H1 (cell line): Measurements from ENCODE around the gene RFT1. TPM values are rescaled to one million over a fixed set of nuclear protein-coding genes. Genes with fewer than 3 reads are reported as not detected.
A peak's percentile ranks its signal among the peaks of the same experiment; 100 is the strongest.

ENCODE experiments used
- CTCF ChIA-PET: fragments of 300-600 bp; sonication (Branson Sonifier 250); formaldehyde crosslinking; loops from one replicate; lab custom pipeline; 2021; ENCODE audit not compliant: partially characterized antibody; lab: Charles Lee
- POLR2A ChIA-PET: fragments of 300-600 bp; sonication (Branson Sonifier 250); formaldehyde crosslinking; loops from one replicate; lab custom pipeline; 2021; ENCODE audit warnings: inconsistent platforms; ENCODE audit not compliant: partially characterized antibody; lab: Charles Lee
- DNase-seq, 2 experiments: peaks; one replicate each; pipeline versions ENCODE4 v3.0.0 to v3.0.0-alpha.2; 2010 to 2022; ENCODE audit warnings: low spot score in 2 of 2, low read depth in 1 of 2, mixed read lengths in 1 of 2
- FAIRE-seq: peaks from 2 replicates; lab custom pipeline; 2011; peaks lifted over from hg19 to GRCh38; lab: Jason Lieb, UNC
- H2AFZ ChIP-seq: 2 replicates; pipeline ENCODE4 v1.8.1; 2012; ENCODE audit warnings: low read length, inconsistent platforms
- H2AK5ac ChIP-seq: 2 replicates; pipeline ENCODE4 v1.6.1; 2013; ENCODE audit warnings: low read depth, low read length
- H2BK120ac ChIP-seq: replicated peaks from 2 replicates; pipeline ENCODE3; 2013; ENCODE audit warnings: low read depth, low read length, inconsistent platforms
- H2BK12ac ChIP-seq: 2 replicates; pipeline ENCODE4 v1.6.1; 2013; ENCODE audit warnings: low read depth, low read length
- H2BK15ac ChIP-seq: 2 replicates; pipeline ENCODE4 v1.6.1; 2013; ENCODE audit warnings: low read length
- H2BK20ac ChIP-seq: 2 replicates; pipeline ENCODE4 v1.6.1; 2013; ENCODE audit warnings: low read length
- H2BK5ac ChIP-seq: 2 replicates; pipeline ENCODE4 v1.6.1; 2013; ENCODE audit warnings: low read depth, low read length
- H3K14ac ChIP-seq: 2 replicates; pipeline ENCODE4 v1.6.1; 2013; ENCODE audit warnings: inconsistent platforms; ENCODE audit not compliant: insufficient read length
- H3K18ac ChIP-seq: 2 replicates; pipeline ENCODE4 v1.6.1; 2013; ENCODE audit warnings: low read length; ENCODE audit errors: extremely low read depth
- H3K23ac ChIP-seq: 2 replicates; pipeline ENCODE4 v1.6.1; 2013; ENCODE audit warnings: inconsistent platforms; ENCODE audit not compliant: insufficient read length
- H3K23me2 ChIP-seq: 2 replicates; pipeline ENCODE4 v1.6.1; 2013; ENCODE audit warnings: low read depth, low read length
- H3K27ac ChIP-seq: 2 replicates; pipeline ENCODE4 v1.6.1; 2011; ENCODE audit warnings: low read depth, low read length, inconsistent platforms
- H3K27me3 ChIP-seq, 4 experiments: replicated peaks in 1 of 4; 1 replicate in 1 of 4; 2 replicates in 3 of 4; pipeline versions ENCODE4 v1.6.1 to v1.8.1; 2011 to 2013; ENCODE audit warnings: low read length in 3 of 4, mild to moderate bottlenecking in 3 of 4, inconsistent platforms in 2 of 4, mixed read lengths in 2 of 4, moderate library complexity in 1 of 4; ENCODE audit not compliant: control insufficient read depth in 3 of 4, insufficient read depth in 3 of 4; ENCODE audit errors: extremely low read depth in 1 of 4
- H3K36me3 ChIP-seq, 4 experiments: 2 replicates each; pipeline versions ENCODE4 v1.6.1 to v1.8.1; 2011 to 2013; ENCODE audit warnings: mild to moderate bottlenecking in 4 of 4, low read length in 3 of 4, moderate library complexity in 2 of 4, control low read depth in 1 of 4, inconsistent platforms in 1 of 4; ENCODE audit not compliant: insufficient read depth in 4 of 4, control insufficient read depth in 2 of 4
- H3K4ac ChIP-seq: replicated peaks from 2 replicates; pipeline ENCODE3; 2013; ENCODE audit warnings: low read length, low read depth, mixed read lengths, inconsistent platforms; ENCODE audit not compliant: insufficient read length
- H3K4me1 ChIP-seq, 4 experiments: replicated peaks in 1 of 4; 1 replicate in 1 of 4; 2 replicates in 3 of 4; pipeline versions ENCODE4 v1.6.1 to v1.8.1; 2011 to 2013; ENCODE audit warnings: low read length in 3 of 4, inconsistent platforms in 2 of 4, mixed read lengths in 1 of 4; ENCODE audit not compliant: insufficient read depth in 4 of 4, control insufficient read depth in 3 of 4
- H3K4me2 ChIP-seq, 2 experiments: 2 replicates each; pipeline versions ENCODE4 v1.6.1 to v1.8.1; 2011 to 2013; ENCODE audit warnings: low read depth in 2 of 2, low read length in 2 of 2, control low read depth in 1 of 2, inconsistent platforms in 1 of 2, mild to moderate bottlenecking in 1 of 2; ENCODE audit not compliant: insufficient read depth in 1 of 2
- H3K4me3 ChIP-seq, 4 experiments: fragments of 200-600, 300-600 bp in 1 of 4; sonication (generic), shearing (Covaris generic), sonication (Bioruptor Twin) in 1 of 4; 2 replicates each; pipeline versions ENCODE4 v1.5.1 to v1.8.1; 2011 to 2016; ENCODE audit warnings: low read length in 4 of 4, low read depth in 3 of 4, control low read depth in 2 of 4, inconsistent platforms in 2 of 4, mild to moderate bottlenecking in 2 of 4, mixed read lengths in 1 of 4, moderate library complexity in 1 of 4; ENCODE audit not compliant: insufficient read depth in 2 of 4; ENCODE audit errors: extremely low read depth in 1 of 4
- H3K56ac ChIP-seq: replicated peaks from 2 replicates; pipeline ENCODE3; 2013; ENCODE audit warnings: low read depth, mild to moderate bottlenecking, mixed read lengths, low read length, inconsistent platforms; ENCODE audit not compliant: insufficient read length
- H3K79me1 ChIP-seq: 2 replicates; pipeline ENCODE4 v1.6.1; 2013; ENCODE audit warnings: low read depth, low read length, control low read depth
- H3K79me2 ChIP-seq, 2 experiments: 2 replicates each; pipeline versions ENCODE4 v1.6.1 to v1.8.1; 2012 to 2013; ENCODE audit warnings: low read length in 2 of 2, mild to moderate bottlenecking in 2 of 2, inconsistent platforms in 1 of 2; ENCODE audit not compliant: insufficient read depth in 2 of 2, control insufficient read depth in 1 of 2
- H3K9ac ChIP-seq, 4 experiments: replicated peaks in 1 of 4; 1 replicate in 1 of 4; 2 replicates in 3 of 4; pipeline versions ENCODE4 v1.6.1 to v1.8.1; 2011 to 2013; ENCODE audit warnings: low read depth in 3 of 4, low read length in 3 of 4, control low read depth in 2 of 4, mild to moderate bottlenecking in 2 of 4, moderate library complexity in 2 of 4, inconsistent platforms in 1 of 4; ENCODE audit errors: extremely low read depth in 1 of 4
- H3K9me3 ChIP-seq, 2 experiments: 2 replicates each; pipeline versions ENCODE4 v1.6.1 to v1.8.1; 2012 to 2013; ENCODE audit warnings: mild to moderate bottlenecking in 2 of 2, moderate library complexity in 2 of 2, control low read depth in 1 of 2, inconsistent platforms in 1 of 2, low read depth in 1 of 2, low read length in 1 of 2, mixed read lengths in 1 of 2; ENCODE audit not compliant: insufficient read depth in 2 of 2
- H4K20me1 ChIP-seq, 2 experiments: replicated peaks in 1 of 2; 2 replicates each; pipeline versions ENCODE3 to v1.8.1; 2011 to 2013; ENCODE audit warnings: inconsistent platforms in 2 of 2, low read length in 2 of 2, mild to moderate bottlenecking in 1 of 2; ENCODE audit not compliant: insufficient read depth in 2 of 2, control insufficient read depth in 1 of 2
- H4K5ac ChIP-seq: 2 replicates; pipeline ENCODE4 v1.6.1; 2013; ENCODE audit warnings: low read length, low read depth, mixed read lengths, inconsistent platforms; ENCODE audit not compliant: insufficient read length
- H4K8ac ChIP-seq: 2 replicates; pipeline ENCODE4 v1.8.0; 2013; ENCODE audit warnings: mild to moderate bottlenecking, moderate library complexity, low read length, inconsistent platforms; ENCODE audit not compliant: insufficient read depth; ENCODE audit errors: extremely low read depth
- H4K91ac ChIP-seq: replicated peaks from 2 replicates; pipeline ENCODE3; 2013; ENCODE audit warnings: low read length, mixed read lengths, inconsistent platforms; ENCODE audit not compliant: insufficient read length
- BACH1 ChIP-seq: IDR thresholded peaks from 2 replicates; pipeline ENCODE4 v1.6.1; 2012; ENCODE audit warnings: low read length, improper control_type of control experiment
- EGR1 ChIP-seq: IDR thresholded peaks from 2 replicates; pipeline ENCODE4 v1.6.1; 2011; ENCODE audit warnings: low read depth, low read length, borderline replicate concordance
- GABPA ChIP-seq: IDR thresholded peaks from 2 replicates; pipeline ENCODE4 v1.6.1; 2011; ENCODE audit warnings: mild to moderate bottlenecking, low read length, moderate library complexity, borderline replicate concordance; ENCODE audit not compliant: insufficient read depth
- HDAC2 ChIP-seq, 2 experiments: fragments of 300-600 bp in 1 of 2; sonication (generic) in 1 of 2; IDR thresholded peaks; 2 replicates each; pipeline ENCODE4 v1.6.1; 2011 to 2012; ENCODE audit warnings: low read depth in 2 of 2, low read length in 2 of 2, mild to moderate bottlenecking in 2 of 2, moderate library complexity in 2 of 2, borderline replicate concordance in 1 of 2, inconsistent platforms in 1 of 2
- KDM1A ChIP-seq: fragments of 200-600, 300-600 bp; sonication (generic); IDR thresholded peaks from 2 replicates; pipeline ENCODE4 v1.7.1; 2016; ENCODE audit warnings: mild to moderate bottlenecking, low read length, borderline replicate concordance
- KDM4A ChIP-seq: IDR thresholded peaks from one replicate; pipeline ENCODE4 v1.7.1; 2012; ENCODE audit warnings: low read depth, mild to moderate bottlenecking, moderate library complexity, low read length, inconsistent platforms; ENCODE audit not compliant: severe bottlenecking
- KDM5A ChIP-seq: fragments of 200-600 bp; IDR thresholded peaks from 2 replicates; pipeline ENCODE4 v1.7.1; 2012; ENCODE audit warnings: mild to moderate bottlenecking, low read length, inconsistent platforms, mixed read lengths
- MAX ChIP-seq: IDR thresholded peaks from 2 replicates; pipeline ENCODE4 v1.6.1; 2012; ENCODE audit warnings: inconsistent platforms
- NRF1 ChIP-seq: IDR thresholded peaks from 2 replicates; pipeline ENCODE4 v1.6.1; 2011; ENCODE audit warnings: mild to moderate bottlenecking, low read depth, low read length, improper control_type of control experiment
- SP2 ChIP-seq: IDR thresholded peaks from 2 replicates; pipeline ENCODE4 v1.6.1; 2012; ENCODE audit warnings: mild to moderate bottlenecking, low read length, inconsistent platforms
- SP4 ChIP-seq: IDR thresholded peaks from 2 replicates; pipeline ENCODE4 v1.6.1; 2012; ENCODE audit warnings: low read length, inconsistent platforms
- WGBS, 2 experiments: shearing (Covaris generic) in 1 of 2; methylation state at CpG; one replicate each; pipeline versions ENCODE4 v1.1.6 to v1.1.7; 2013 to 2015; ENCODE audit warnings: low lambda C conversion rate in 2 of 2, mixed read lengths in 2 of 2, inconsistent platforms in 1 of 2, low coverage in 1 of 2, missing lambda C conversion rate in 1 of 2; ENCODE audit not compliant: insufficient replicate concordance in 2 of 2, insufficient coverage in 1 of 2, insufficient read length in 1 of 2; ENCODE audit errors: extremely low coverage in 1 of 2, missing lambda C conversion rate in 1 of 2; 5-methylcytosine and 5-hydroxymethylcytosine counted together
- polyA plus RNA-seq, 7 experiments: library from polyadenylated mRNA; depleted of rRNA in 3 of 7; stranded (reverse) in 5 of 7; unstranded in 2 of 7; fragments of >200 nt in 5 of 7; fragments of 200-250 nt in 2 of 7; gene quantifications; 1 replicate in 5 of 7; 2 replicates in 1 of 7; 4 replicates in 1 of 7; pipeline versions ENCODE4 v1.2.1 to v1.2.3, GENCODE V29; 2011 to 2013; ENCODE audit warnings: missing spikeins in 2 of 7, mixed read lengths in 2 of 7
- total RNA-seq: library from RNA; stranded (reverse); fragmentation: NEBNext Ultra II Directional; extraction: Animal tissue kit (Norgen Biotek cat#: 25700); gene quantifications from 2 replicates; pipeline ENCODE4 v1.2.1, GENCODE V29; 2021

RFT1 gene
- total and polyA plus RNA-seq, 2 of the 8 experiments (the other 6 are each of a cell fraction or from before 2014, with no cell fraction given), result 27.7 to 42.4 TPM

GRCh38 chr3:53163444-53164387 lies 33.5 kb upstream of the RFT1 start:
- Histone ChIP-seq H3K9ac (no peak overlapping the region), H2BK120ac (no peak overlapping the region), H3K4me2 (peak overlapping the region in 1 of 2 experiments; percentile 87; a peak in 1 of 4 replicates), H3K27me3 (peaks cover 0 to 7% (median 3%) of the 10 kb centered on the region in 4 experiments; a peak in 3 of 7 replicates), H2BK15ac (peak overlapping the region; percentile 82), H3K36me3 (no peaks in the 10 kb centered on the region), H3K4me3 (no peak overlapping the region), H2BK5ac (peak overlapping the region; percentile 84), H3K27ac (no peak overlapping the region), H3K4me1 (peaks cover 3 to 39% (median 23%) of the 10 kb centered on the region in 4 experiments), H3K14ac (no peak overlapping the region), H2BK12ac (peak overlapping the region; percentile 99; the same call in 1 of the 2 replicates), H3K79me1 (peaks cover 18% of the 10 kb centered on the region), H4K8ac (no peak overlapping the region; the same call in 1 of the 2 replicates), H2BK20ac (no peak overlapping the region), H4K20me1 (peaks cover 3 to 19% of the 10 kb centered on the region in 2 experiments), H3K23me2 (peaks cover 11% of the 10 kb centered on the region), H4K91ac (peak overlapping the region; percentile 52), H3K79me2 (peaks cover 0 to 9% of the 10 kb centered on the region in 2 experiments; a peak in 1 of 4 replicates), H3K56ac (no peak overlapping the region), H3K4ac (no peak overlapping the region), H2AK5ac (peak overlapping the region; percentile 96; the same call in 1 of the 2 replicates), H3K23ac (no peak overlapping the region), H2AFZ (no peak overlapping the region), H3K18ac (no peak overlapping the region), H4K5ac (no peak overlapping the region), H3K9me3 (no peaks in the 10 kb centered on the region)
- POLR2A ChIA-PET, result interaction anchor here (0.5 to 1.8 kb wide), 6 partner anchors 16 to 678 kb away, joined by 3 to 5 read pairs (median 3); no protein-coding TSS in a partner anchor
- CTCF ChIA-PET, result interaction anchor here (0.7 to 4.5 kb wide), 12 partner anchors 10 to 52 kb away, joined by 3 to 31 read pairs (median 4); partner anchors contain the start of gene RFT1
- WGBS, 2 experiments, result 84% methylated on average over 6 of the region's 6 CpGs; no CpG with 5 or more reads in 1 of the 2 experiments
- DNase-seq, result no peak
- no peak for FAIRE-seq
- TF ChIP-seq BACH1 (no peak), KDM5A (no peak), SP4 (no peak), HDAC2 (IDR thresholded peaks at IDR 0.05; ENCODE audit: borderline replicate concordance in 1 of 2, low read depth in 2 of 2, low read length in 2 of 2) (no peak), MAX (no peak), EGR1 (no peak), KDM1A (no peak), GABPA (no peak), SP2 (no peak), NRF1 (no peak), KDM4A (no peak)
